Measurements from ENCODE around the gene SLC30A3.

The SLC30A3 gene

GRCh38 chr2:27205206-27205605, 57.6 kb downstream of the SLC30A3 start:
- Mint-ChIP-seq H3K27me3 (ENCODE audit: low read depth) (no peaks in the 10 kb centered on the region), H3K27ac (no peak overlapping the region), H3K9me3 (no peaks in the 10 kb centered on the region), H3K4me1 (peaks cover 20% of the 10 kb centered on the region), H3K4me3 (no peak overlapping the region), H3K36me3 (ENCODE audit: low read depth) (peaks cover 53% of the 10 kb centered on the region)
- TF ChIP-seq CTCF (IDR thresholded peaks at IDR 0.05; ENCODE audit: unreplicated experiment in 3 of 3): no peak

- peaks cover 57% of the 10 kb centered on the region for H3K36me3 Mint-ChIP-seq (ENCODE audit: low read depth)
- no peaks in the 10 kb centered on the region for H3K27me3 Mint-ChIP-seq (ENCODE audit: low read depth)
- no peak overlapping the region for H3K4me3 Mint-ChIP-seq
- peaks cover 14% of the 10 kb centered on the region for H3K4me1 Mint-ChIP-seq
- no peaks in the 10 kb centered on the region for H3K9me3 Mint-ChIP-seq
- no peak for TF ChIP-seq CTCF (IDR thresholded peaks at IDR 0.05; ENCODE audit: unreplicated experiment in 3 of 3)
- no peak overlapping the region for H3K27ac Mint-ChIP-seq
These were observed 58.3 kb downstream of the SLC30A3 start for GRCh38 chr2:27204566-27204965.

- Mint-ChIP-seq H3K4me1 (peaks cover 6% of the 10 kb centered on the region), H3K4me3 (no peak overlapping the region), H3K27ac (no peak overlapping the region), H3K9me3 (no peaks in the 10 kb centered on the region), H3K36me3 (ENCODE audit: low read depth) (peaks cover 51% of the 10 kb centered on the region), H3K27me3 (ENCODE audit: low read depth) (no peaks in the 10 kb centered on the region)
- no peak for TF ChIP-seq CTCF (IDR thresholded peaks at IDR 0.05; ENCODE audit: unreplicated experiment in 3 of 3)
These were observed 59.1 kb downstream of the SLC30A3 start for GRCh38 chr2:27203741-27204140.
